NB4 (cell line): ENCODE measurements around the gene SLC28A2.

Source experiments
- DNase-seq: peaks from one replicate; pipeline ENCODE4 v3.0.0; 2010; ENCODE audit warnings: low read depth
- H3K4me3 ChIP-seq: one replicate; pipeline ENCODE4 v1.5.1; 2011; ENCODE audit warnings: mild to moderate bottlenecking, low read depth, low read length, moderate library complexity
- CTCF ChIP-seq: IDR thresholded peaks from one replicate; pipeline ENCODE4 v1.5.1; 2012; ENCODE audit warnings: low read depth, low read length
- MYC ChIP-seq: IDR thresholded peaks from 2 replicates; pipeline ENCODE4 v1.6.1; 2011; ENCODE audit warnings: low read depth, low read length
- POLR2A ChIP-seq: IDR thresholded peaks from 2 replicates; pipeline ENCODE4 v1.6.1; 2011; ENCODE audit warnings: mild to moderate bottlenecking; ENCODE audit not compliant: insufficient read length; ENCODE audit errors: extremely low read depth
- TF ChIP-seq, protein P1 (sequence below): IDR thresholded peaks from 2 replicates; pipeline ENCODE4 v1.6.1; 2011; ENCODE audit warnings: low read depth, low read length

Gene SLC28A2

GRCh38 chr15:45326741-45327140 lies 74.7 kb downstream of the SLC28A2 start:
- DNase-seq: no peak
- no peak overlapping the region for H3K4me3 ChIP-seq
- TF ChIP-seq MYC (no peak), CTCF (no peak), POLR2A (no peak)
- TF ChIP-seq, protein P1, sequence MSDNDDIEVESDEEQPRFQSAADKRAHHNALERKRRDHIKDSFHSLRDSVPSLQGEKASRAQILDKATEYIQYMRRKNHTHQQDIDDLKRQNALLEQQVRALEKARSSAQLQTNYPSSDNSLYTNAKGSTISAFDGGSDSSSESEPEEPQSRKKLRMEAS: no peak
